DOHH2 (cell line): ENCODE results near the gene IP6K1.

Source experiments
- CTCF ChIP-seq: fragments of 200-600 bp; sonication (generic); IDR thresholded peaks from one replicate; pipeline ENCODE4 v1.5.1; 2014; ENCODE audit warnings: antibody characterized with exemption, mild to moderate bottlenecking, low read depth, low read length; ENCODE audit not compliant: poor library complexity, severe bottlenecking
- EZH2phosphoT487 ChIP-seq: fragments of 200-600 bp; sonication (generic); IDR thresholded peaks from 2 replicates; pipeline ENCODE4 v1.6.1; 2017; ENCODE audit warnings: borderline replicate concordance, mild to moderate bottlenecking, antibody characterized with exemption, low read length, moderate library complexity, mixed read lengths

GRCh38 chr3:49791571-49791970 is 5.2 kb upstream of the IP6K1 start:
- no peak for TF ChIP-seq CTCF
- TF ChIP-seq EZH2phosphoT487: no peak
